Loucy (cell line): Measurements from ENCODE around the gene TAF10.

Source experiments
- H2AFZ ChIP-seq: fragments of 200-600 bp; sonication (generic); 2 replicates; pipeline ENCODE4 v1.6.0; 2016; ENCODE audit warnings: antibody characterized with exemption, mild to moderate bottlenecking, low read length, moderate library complexity
- H3F3A ChIP-seq: fragments of 200-600 bp; 2 replicates; pipeline ENCODE4 v1.6.0; 2016; ENCODE audit warnings: antibody characterized with exemption, low read depth, mild to moderate bottlenecking
- H3K27me3 ChIP-seq: fragments of 200-600 bp; sonication (generic); 2 replicates; pipeline ENCODE4 v1.6.1; 2014; ENCODE audit warnings: low read length, mild to moderate bottlenecking; ENCODE audit not compliant: insufficient read depth, poor library complexity, severe bottlenecking
- H3K36me3 ChIP-seq: fragments of 200-600 bp; sonication (generic); 2 replicates; pipeline ENCODE4 v1.6.1; 2016; ENCODE audit warnings: low read length; ENCODE audit not compliant: insufficient read depth
- H3K4me1 ChIP-seq: fragments of 200-600 bp; sonication (generic); 2 replicates; pipeline ENCODE4 v1.5.1; 2014; ENCODE audit warnings: low read length, mild to moderate bottlenecking; ENCODE audit not compliant: insufficient read depth, poor library complexity, severe bottlenecking
- H3K4me2 ChIP-seq: fragments of 200-600 bp; sonication (generic); 2 replicates; pipeline ENCODE4 v1.6.0; 2014; ENCODE audit warnings: antibody characterized with exemption, low read length, low read depth, mild to moderate bottlenecking; ENCODE audit not compliant: poor library complexity, severe bottlenecking
- H3K4me3 ChIP-seq: fragments of 200-600 bp; sonication (generic); 2 replicates; pipeline ENCODE4 v1.5.1; 2014; ENCODE audit warnings: low read length, mild to moderate bottlenecking, mixed read lengths; ENCODE audit not compliant: poor library complexity, severe bottlenecking
- H3K79me2 ChIP-seq: fragments of 200-600 bp; sonication (generic); 2 replicates; pipeline ENCODE4 v1.6.1; 2014; ENCODE audit warnings: low read length; ENCODE audit not compliant: insufficient read depth
- H3K9ac ChIP-seq: fragments of 200-600 bp; sonication (generic); 2 replicates; pipeline ENCODE4 v1.6.0; 2014; ENCODE audit warnings: mild to moderate bottlenecking, low read depth, low read length, moderate library complexity; ENCODE audit not compliant: poor library complexity, severe bottlenecking
- H3K9me2 ChIP-seq: fragments of 200-600 bp; sonication (generic); replicated peaks from 2 replicates; pipeline ENCODE4 v1.6.1; 2016; ENCODE audit warnings: low read depth, low read length, mixed read lengths
- H3K9me3 ChIP-seq: fragments of 200-600 bp; sonication (generic); 2 replicates; pipeline ENCODE4 v1.6.1; 2014; ENCODE audit warnings: mild to moderate bottlenecking, antibody characterized with exemption, low read length, low read depth; ENCODE audit not compliant: insufficient read depth
- H4K20me1 ChIP-seq: fragments of 200-600 bp; sonication (generic); 2 replicates; pipeline ENCODE4 v1.6.0; 2014; ENCODE audit warnings: antibody characterized with exemption, low read length, mild to moderate bottlenecking; ENCODE audit not compliant: insufficient read depth, poor library complexity, severe bottlenecking
- CTCF ChIP-seq: fragments of 200-600 bp; sonication (generic); conservative IDR thresholded peaks from 2 replicates; pipeline ENCODE4 v1.5.1; 2014; ENCODE audit warnings: mild to moderate bottlenecking, antibody characterized with exemption, low read length
- EZH2phosphoT487 ChIP-seq: fragments of 200-600 bp; IDR thresholded peaks from 2 replicates; pipeline ENCODE4 v1.6.1; 2018; ENCODE audit warnings: antibody characterized with exemption, mild to moderate bottlenecking, moderate library complexity, borderline replicate concordance

Gene TAF10

GRCh38 chr11:6653656-6654055, 41.6 kb upstream of the TAF10 start:
- H3K9ac ChIP-seq, result no peak overlapping the region
- H3K4me3 ChIP-seq, result no peak overlapping the region
- H2AFZ ChIP-seq, result no peak overlapping the region
- H3K4me1 ChIP-seq, result no peaks in the 10 kb centered on the region
- H3K4me2 ChIP-seq, result no peak overlapping the region
- H3K9me2 ChIP-seq, result no peaks in the 10 kb centered on the region
- H3K9me3 ChIP-seq, result no peaks in the 10 kb centered on the region
- H3K36me3 ChIP-seq, result no peaks in the 10 kb centered on the region
- TF ChIP-seq CTCF (no peak), EZH2phosphoT487 (no peak)
- H3K27me3 ChIP-seq, result no peaks in the 10 kb centered on the region
- no peaks in the 10 kb centered on the region for H4K20me1 ChIP-seq
- no peaks in the 10 kb centered on the region for H3K79me2 ChIP-seq
- no peaks in the 10 kb centered on the region for H3F3A ChIP-seq

- no peaks in the 10 kb centered on the region for H3K27me3 ChIP-seq
- no peaks in the 10 kb centered on the region for H4K20me1 ChIP-seq
- no peak overlapping the region for H2AFZ ChIP-seq
- no peaks in the 10 kb centered on the region for H3K36me3 ChIP-seq
- no peaks in the 10 kb centered on the region for H3K79me2 ChIP-seq
- H3K4me3 ChIP-seq, result no peak overlapping the region
- H3K9ac ChIP-seq, result no peak overlapping the region
- no peaks in the 10 kb centered on the region for H3F3A ChIP-seq
- no peak for TF ChIP-seq EZH2phosphoT487
- no peak for TF ChIP-seq CTCF
- H3K4me1 ChIP-seq, result peaks cover under 1% of the 10 kb centered on the region
- H3K4me2 ChIP-seq, result no peak overlapping the region
- H3K9me3 ChIP-seq, result no peaks in the 10 kb centered on the region
- no peaks in the 10 kb centered on the region for H3K9me2 ChIP-seq
These were observed 41.1 kb upstream of the TAF10 start for GRCh38 chr11:6653097-6653496.

- H3K9ac ChIP-seq, result no peak overlapping the region
- H3K9me2 ChIP-seq, result no peaks in the 10 kb centered on the region
- H3K4me2 ChIP-seq, result no peak overlapping the region
- H3K4me3 ChIP-seq, result no peak overlapping the region
- no peaks in the 10 kb centered on the region for H3F3A ChIP-seq
- TF ChIP-seq CTCF, result no peak
- no peak for TF ChIP-seq EZH2phosphoT487
- H4K20me1 ChIP-seq, result no peaks in the 10 kb centered on the region
- no peaks in the 10 kb centered on the region for H3K9me3 ChIP-seq
- H3K27me3 ChIP-seq, result no peaks in the 10 kb centered on the region
- no peak overlapping the region for H2AFZ ChIP-seq
- H3K36me3 ChIP-seq, result no peaks in the 10 kb centered on the region
- H3K4me1 ChIP-seq, result peaks cover 9% of the 10 kb centered on the region
- H3K79me2 ChIP-seq, result no peaks in the 10 kb centered on the region
These were observed 40.2 kb upstream of the TAF10 start for GRCh38 chr11:6652182-6652581.
